Calu3 (cell line): ENCODE results near the gene MCM5. TPM values are rescaled to one million over a fixed set of nuclear protein-coding genes. Genes with fewer than 3 reads are reported as not detected.

Experiments used
- BruUV-seq: library from RNA; stranded (reverse); fragments of 400-500 nt; replicated peaks from 2 replicates; lab custom pipeline; 2021; lab: Mats Ljungman, UMichigan
- CTCF ChIA-PET: fragments of 300-600 bp; sonication (Branson Sonifier 250); formaldehyde crosslinking; loops from one replicate; lab custom pipeline; 2022; ENCODE audit warnings: antibody characterized with exemption; lab: Charles Lee
- DNase-seq: peaks from one replicate; pipeline ENCODE4 v3.0.0; 2022
- H3K27ac Mint-ChIP-seq: one replicate; pipeline ENCODE4 v1.8.0; 2022; ENCODE audit warnings: mixed read lengths; ENCODE audit not compliant: unreplicated experiment
- H3K27me3 Mint-ChIP-seq: one replicate; pipeline ENCODE4 v1.8.0; 2022; ENCODE audit warnings: mixed read lengths; ENCODE audit not compliant: unreplicated experiment
- H3K36me3 Mint-ChIP-seq: one replicate; pipeline ENCODE4 v1.8.0; 2022; ENCODE audit warnings: mild to moderate bottlenecking, moderate library complexity, mixed read lengths; ENCODE audit not compliant: insufficient read depth, unreplicated experiment
- H3K4me1 Mint-ChIP-seq: one replicate; pipeline ENCODE4 v1.8.0; 2022; ENCODE audit warnings: mild to moderate bottlenecking, low read depth, mixed read lengths; ENCODE audit not compliant: unreplicated experiment
- H3K4me3 Mint-ChIP-seq: one replicate; pipeline ENCODE4 v1.8.0; 2022; ENCODE audit warnings: mild to moderate bottlenecking, low read depth, moderate library complexity, mixed read lengths; ENCODE audit not compliant: unreplicated experiment
- H3K9me3 Mint-ChIP-seq: one replicate; pipeline ENCODE4 v1.8.0; 2022; ENCODE audit warnings: low read depth, mixed read lengths; ENCODE audit not compliant: unreplicated experiment
- CTCF ChIP-seq: fragments of 200-600 bp; IDR thresholded peaks from one replicate; pipeline ENCODE4 v1.8.0; 2022; ENCODE audit warnings: antibody characterized with exemption; ENCODE audit not compliant: unreplicated experiment
- intact Hi-C: fragments of 100-400 bp; cut with micrococcal nuclease; formaldehyde crosslinking; loops from one replicate; pipeline ENCODE4 v1.10.0; 2022; ENCODE audit not compliant: unreplicated experiment
- total RNA-seq: library from RNA; stranded (reverse); gene quantifications from 2 replicates; pipeline ENCODE4 v1.2.3, GENCODE V29; 2022

MCM5 gene
- total RNA-seq, 1 experiment from 2014 or later: 88.4 TPM

DNA sequence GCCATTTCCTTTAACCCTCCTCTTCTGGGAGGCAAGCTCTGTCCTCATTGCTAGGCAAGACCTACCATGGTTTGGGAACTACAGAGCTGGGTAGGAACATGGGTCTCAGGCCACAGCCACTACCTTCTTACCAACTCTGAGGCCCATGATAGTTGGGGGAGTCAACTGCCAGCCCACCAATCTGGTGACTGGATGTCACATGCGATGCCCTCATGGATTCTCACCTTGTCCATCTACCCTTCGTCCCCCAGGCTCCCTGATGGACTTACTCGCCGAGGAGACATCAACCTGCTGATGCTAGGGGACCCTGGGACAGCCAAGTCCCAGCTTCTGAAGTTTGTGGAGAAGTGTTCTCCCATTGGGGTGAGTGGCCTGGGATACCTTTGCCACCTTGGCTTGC, 13.7 kb downstream of the MCM5 start:
- Mint-ChIP-seq H3K4me1 (no peaks in the 10 kb centered on the region), H3K36me3 (peaks cover 11% of the 10 kb centered on the region), H3K4me3 (no peak overlapping the region), H3K27ac (no peak overlapping the region), H3K9me3 (no peaks in the 10 kb centered on the region), H3K27me3 (no peaks in the 10 kb centered on the region)
- TF ChIP-seq CTCF: no peak
- BruUV-seq: no TSS peak
- intact Hi-C loops: no loop called here
- CTCF ChIA-PET: no interaction called here
- no peak for DNase-seq

GRCh38 chr22:35417606-35418005, 17.7 kb downstream of the MCM5 start:
- DNase-seq: no peak
- no peaks in the 10 kb centered on the region for H3K4me1 Mint-ChIP-seq
- no peak overlapping the region for H3K27ac Mint-ChIP-seq
- H3K36me3 Mint-ChIP-seq: peaks cover 11% of the 10 kb centered on the region
- TF ChIP-seq CTCF: no peak
- no peaks in the 10 kb centered on the region for H3K27me3 Mint-ChIP-seq
- H3K4me3 Mint-ChIP-seq: no peak overlapping the region
- CTCF ChIA-PET: no interaction called here
- H3K9me3 Mint-ChIP-seq: no peaks in the 10 kb centered on the region
- BruUV-seq: no TSS peak
- intact Hi-C loops: no loop called here

DNA sequence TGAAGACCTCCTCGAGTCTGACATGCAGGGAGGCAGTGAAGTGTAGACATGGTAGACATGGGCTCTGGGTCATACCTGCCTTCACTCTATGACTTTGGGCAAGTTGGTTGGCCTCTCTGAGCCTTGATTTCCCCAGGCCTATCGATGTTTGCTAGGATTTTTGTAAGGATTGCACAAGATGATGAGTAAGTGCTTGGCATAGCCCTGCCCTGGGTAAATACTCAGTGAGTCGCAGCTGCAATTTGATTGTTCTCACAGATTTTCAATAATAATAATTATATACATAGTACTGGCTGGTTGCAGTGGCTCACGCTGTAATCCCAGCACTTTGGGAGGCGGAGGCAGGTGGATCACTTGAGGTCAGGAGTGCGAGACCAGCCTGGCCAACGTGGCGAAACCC, 18.1 kb downstream of the MCM5 start:
- no peak for DNase-seq
- CTCF ChIA-PET: interaction anchor here (0.6 kb wide), 1 partner anchor 60 kb away, joined by 4 read pairs; no protein-coding TSS in a partner anchor
- intact Hi-C loops: no loop called here
- peaks cover 11% of the 10 kb centered on the region for H3K36me3 Mint-ChIP-seq
- no peaks in the 10 kb centered on the region for H3K9me3 Mint-ChIP-seq
- H3K4me1 Mint-ChIP-seq: no peaks in the 10 kb centered on the region
- H3K4me3 Mint-ChIP-seq: no peak overlapping the region
- no peaks in the 10 kb centered on the region for H3K27me3 Mint-ChIP-seq
- no peak for TF ChIP-seq CTCF
- H3K27ac Mint-ChIP-seq: no peak overlapping the region
- no TSS peak for BruUV-seq

DNA sequence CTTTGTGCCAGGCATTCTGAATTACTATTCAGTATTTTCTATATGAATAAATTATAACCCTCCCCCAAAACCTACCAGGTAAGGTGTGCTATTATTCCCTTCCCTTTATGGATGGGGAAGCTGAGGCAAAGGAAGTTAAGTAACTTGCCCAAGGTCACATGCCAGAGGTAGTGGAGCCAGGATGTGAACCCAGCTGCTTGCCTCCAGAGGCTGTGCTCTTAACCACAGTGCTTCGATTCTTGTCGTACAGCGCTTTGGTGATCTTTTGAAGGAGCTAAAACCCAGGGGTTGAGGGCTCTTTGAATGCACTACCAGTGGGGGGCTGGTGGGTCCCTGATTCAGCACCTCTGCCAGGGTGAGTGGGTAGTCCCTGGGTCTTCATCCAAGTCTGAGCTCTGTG, 18.8 kb downstream of the MCM5 start:
- CTCF ChIA-PET: interaction anchor here (0.5 to 0.6 kb wide), 2 partner anchors 11 to 59 kb away, joined by 3 to 4 read pairs; no protein-coding TSS in a partner anchor
- Mint-ChIP-seq H3K36me3 (peaks cover 11% of the 10 kb centered on the region), H3K27me3 (no peaks in the 10 kb centered on the region), H3K4me1 (no peaks in the 10 kb centered on the region), H3K4me3 (no peak overlapping the region), H3K9me3 (no peaks in the 10 kb centered on the region), H3K27ac (no peak overlapping the region)
- intact Hi-C loops: no loop called here
- TF ChIP-seq CTCF: no peak
- no TSS peak for BruUV-seq
- no peak for DNase-seq
